AG08395 (cell line): ENCODE results near the gene PWWP2B.
A peak's percentile ranks its signal among the peaks of the same experiment; 100 is the strongest.
"Not testable (repeated sequence)": the region's sequence is repeated elsewhere in the genome, so short reads cannot be mapped to it uniquely, and the experiment has no call there.

Experiments
- DNase-seq: peaks from one replicate; pipeline ENCODE4 v3.0.0; 2012; ENCODE audit warnings: mixed read lengths, low spot score

The PWWP2B gene

GRCh38 chr10:132433671-132434340 lies 36.8 kb downstream of the PWWP2B start:
- no peak for DNase-seq

- DNase-seq, result no peak
These were observed 37.5 kb downstream of the PWWP2B start for GRCh38 chr10:132434405-132435005.

GRCh38 chr10:132435320-132435719 lies 38.3 kb downstream of the PWWP2B start:
- DNase-seq, result not testable (repeated sequence)

- not testable (repeated sequence) for DNase-seq
These were observed 39.1 kb downstream of the PWWP2B start for GRCh38 chr10:132436096-132436495.

- no peak for DNase-seq
These were observed 39.9 kb downstream of the PWWP2B start for GRCh38 chr10:132436861-132437410.

GRCh38 chr10:132437541-132437950 lies 40.5 kb downstream of the PWWP2B start:
- no peak for DNase-seq

- DNase-seq, result no peak
These were observed 41.4 kb downstream of the PWWP2B start for GRCh38 chr10:132438091-132439024.

GRCh38 chr10:132439025-132439388 lies 42.0 kb downstream of the PWWP2B start:
- no peak for DNase-seq

- no peak for DNase-seq
These were observed 42.6 kb downstream of the PWWP2B start for GRCh38 chr10:132439424-132440163.

- no peak for DNase-seq
These were observed 44.0 kb downstream of the PWWP2B start for GRCh38 chr10:132440791-132441565.

- no peak for DNase-seq
These were observed 45.0 kb downstream of the PWWP2B start for GRCh38 chr10:132441818-132442524.

- no peak for DNase-seq
These were observed 45.6 kb downstream of the PWWP2B start for GRCh38 chr10:132442636-132443035.

GRCh38 chr10:132443605-132443982 lies 46.6 kb downstream of the PWWP2B start:
- DNase-seq, result peak; percentile 73

GRCh38 chr10:132443983-132444876 lies 47.2 kb downstream of the PWWP2B start:
- no peak for DNase-seq

- DNase-seq, result no peak
These were observed 47.9 kb downstream of the PWWP2B start for GRCh38 chr10:132444877-132445351.

- no peak for DNase-seq
These were observed 48.7 kb downstream of the PWWP2B start for GRCh38 chr10:132445516-132446194.

- DNase-seq, result no peak
These were observed 49.2 kb downstream of the PWWP2B start for GRCh38 chr10:132446195-132446581.

- DNase-seq, result peak; percentile 35
These were observed 49.9 kb downstream of the PWWP2B start for GRCh38 chr10:132446661-132447445.
